ENCODE measurements around the gene FLOT1. TPM values are rescaled to one million over a fixed set of nuclear protein-coding genes. Genes with fewer than 3 reads are reported as not detected.
A peak's percentile ranks its signal among the peaks of the same experiment; 100 is the strongest.

FLOT1 gene
- total and polyA plus RNA-seq, 9 of the 15 experiments (the other 6 are each of a cell fraction or from before 2014, with no cell fraction given), result 11.7 to 149 (median 118) TPM

DNA sequence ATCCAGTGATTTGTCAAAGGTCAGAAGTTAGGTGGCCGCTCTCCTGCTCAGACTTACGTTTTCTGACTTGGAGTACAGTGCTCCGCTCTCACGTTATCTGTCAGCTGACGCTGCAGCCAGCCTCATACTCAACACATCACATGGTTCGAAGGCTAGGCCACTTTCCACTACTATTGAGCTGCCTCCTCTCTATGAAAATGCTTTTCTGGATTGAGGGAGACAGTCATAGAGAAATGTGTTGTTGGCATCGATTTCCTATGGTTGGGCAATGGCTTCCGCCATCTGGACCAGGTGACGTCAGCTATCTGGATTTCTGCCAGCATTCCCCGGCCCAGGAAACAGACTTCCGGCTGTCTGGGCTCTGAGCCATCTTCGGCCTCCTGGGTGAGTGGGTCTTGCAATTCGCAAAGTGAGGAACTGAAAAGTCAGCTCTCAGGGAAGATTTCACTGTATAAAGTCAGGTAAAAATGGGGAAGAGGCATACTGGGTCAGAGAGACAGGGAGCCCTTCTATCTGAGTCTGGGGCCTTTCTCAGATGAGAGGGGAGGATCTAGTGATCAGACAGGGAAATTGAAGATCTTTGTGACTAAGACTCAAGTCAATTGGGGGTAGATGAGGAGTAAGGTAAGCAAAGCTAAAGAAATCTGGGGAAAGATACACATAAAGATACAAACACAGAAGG is 39.4 kb upstream of the FLOT1 start (continued):
- peak; percentile 92 for TF ChIP-seq ZNF395 (CRISPR knock-in tag; IDR thresholded peaks at IDR 0.05)
- TF ChIP-seq RAD21 (CRISPR knock-in tag; conservative IDR thresholded peaks at IDR 0.05 in 1 of 2, IDR thresholded peaks at IDR 0.05 in 1 of 2), result peak; percentile 3 to 31; a peak in 1 of 4 replicates
- TF ChIP-seq, protein P1, sequence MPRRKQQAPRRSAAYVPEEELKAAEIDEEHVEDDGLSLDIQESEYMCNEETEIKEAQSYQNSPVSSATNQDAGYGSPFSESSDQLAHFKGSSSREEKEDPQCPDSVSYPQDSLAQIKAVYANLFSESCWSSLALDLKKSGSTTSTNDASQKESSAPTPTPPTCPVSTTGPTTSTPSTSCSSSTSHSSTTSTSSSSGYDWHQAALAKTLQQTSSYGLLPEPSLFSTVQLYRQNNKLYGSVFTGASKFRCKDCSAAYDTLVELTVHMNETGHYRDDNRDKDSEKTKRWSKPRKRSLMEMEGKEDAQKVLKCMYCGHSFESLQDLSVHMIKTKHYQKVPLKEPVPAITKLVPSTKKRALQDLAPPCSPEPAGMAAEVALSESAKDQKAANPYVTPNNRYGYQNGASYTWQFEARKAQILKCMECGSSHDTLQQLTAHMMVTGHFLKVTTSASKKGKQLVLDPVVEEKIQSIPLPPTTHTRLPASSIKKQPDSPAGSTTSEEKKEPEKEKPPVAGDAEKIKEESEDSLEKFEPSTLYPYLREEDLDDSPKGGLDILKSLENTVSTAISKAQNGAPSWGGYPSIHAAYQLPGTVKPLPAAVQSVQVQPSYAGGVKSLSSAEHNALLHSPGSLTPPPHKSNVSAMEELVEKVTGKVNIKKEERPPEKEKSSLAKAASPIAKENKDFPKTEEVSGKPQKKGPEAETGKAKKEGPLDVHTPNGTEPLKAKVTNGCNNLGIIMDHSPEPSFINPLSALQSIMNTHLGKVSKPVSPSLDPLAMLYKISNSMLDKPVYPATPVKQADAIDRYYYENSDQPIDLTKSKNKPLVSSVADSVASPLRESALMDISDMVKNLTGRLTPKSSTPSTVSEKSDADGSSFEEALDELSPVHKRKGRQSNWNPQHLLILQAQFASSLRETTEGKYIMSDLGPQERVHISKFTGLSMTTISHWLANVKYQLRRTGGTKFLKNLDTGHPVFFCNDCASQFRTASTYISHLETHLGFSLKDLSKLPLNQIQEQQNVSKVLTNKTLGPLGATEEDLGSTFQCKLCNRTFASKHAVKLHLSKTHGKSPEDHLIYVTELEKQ (CRISPR knock-in tag; IDR thresholded peaks at IDR 0.05), result peak; percentile 79; the same call in 1 of the 2 replicates
- peak; percentile 86 for TF ChIP-seq IRF9 (tag; IDR thresholded peaks at IDR 0.05)
- TF ChIP-seq, protein P2, sequence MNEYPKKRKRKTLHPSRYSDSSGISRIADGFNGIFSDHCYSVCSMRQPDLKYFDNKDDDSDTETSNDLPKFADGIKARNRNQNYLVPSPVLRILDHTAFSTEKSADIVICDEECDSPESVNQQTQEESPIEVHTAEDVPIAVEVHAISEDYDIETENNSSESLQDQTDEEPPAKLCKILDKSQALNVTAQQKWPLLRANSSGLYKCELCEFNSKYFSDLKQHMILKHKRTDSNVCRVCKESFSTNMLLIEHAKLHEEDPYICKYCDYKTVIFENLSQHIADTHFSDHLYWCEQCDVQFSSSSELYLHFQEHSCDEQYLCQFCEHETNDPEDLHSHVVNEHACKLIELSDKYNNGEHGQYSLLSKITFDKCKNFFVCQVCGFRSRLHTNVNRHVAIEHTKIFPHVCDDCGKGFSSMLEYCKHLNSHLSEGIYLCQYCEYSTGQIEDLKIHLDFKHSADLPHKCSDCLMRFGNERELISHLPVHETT (CRISPR knock-in tag; conservative IDR thresholded peaks at IDR 0.05 in 1 of 2, IDR thresholded peaks at IDR 0.05 in 1 of 2), result peak in 1 of 2 experiments; percentile 85; a peak in 2 of 4 replicates
- TF ChIP-seq ZNF24 (IDR thresholded peaks at IDR 0.05), result no peak; the same call in 1 of the 2 replicates
- TF ChIP-seq TGIF2 (CRISPR knock-in tag; IDR thresholded peaks at IDR 0.05), result no peak
- no peak for TF ChIP-seq KDM5B (IDR thresholded peaks at IDR 0.05; ENCODE audit: insufficient replicate concordance, low read depth, low read length)
- TF ChIP-seq JUNB (CRISPR knock-in tag; conservative IDR thresholded peaks at IDR 0.05), result 0 out of 2 replicates have a peak, but pooled peaks have one; percentile 29
- TF ChIP-seq FOSL1 (tag; conservative IDR thresholded peaks at IDR 0.05), result peak; percentile 90
- no peak for TF ChIP-seq SMC3 (conservative IDR thresholded peaks at IDR 0.05; ENCODE audit: insufficient read depth, low read depth, low read length)
- no peak for TF ChIP-seq TCF7 (IDR thresholded peaks at IDR 0.05; ENCODE audit: borderline replicate concordance)
- TF ChIP-seq RAD51 (IDR thresholded peaks at IDR 0.05; ENCODE audit: borderline replicate concordance, low read depth), result peak; percentile 87
- peak in 1 of 2 experiments; percentile 65; a peak in 3 of 4 replicates for TF ChIP-seq KDM1A (IDR thresholded peaks at IDR 0.05)
- peak; percentile 93 for TF ChIP-seq KLF6 (CRISPR knock-in tag; IDR thresholded peaks at IDR 0.05; ENCODE audit: borderline replicate concordance)
- TF ChIP-seq HDAC8 (tag; IDR thresholded peaks at IDR 0.05), result peak; percentile 10; the same call in 1 of the 2 replicates
- peak; percentile 68 for TF ChIP-seq PTRF (tag; IDR thresholded peaks at IDR 0.05)
- TF ChIP-seq ZFX (CRISPR knock-in tag; IDR thresholded peaks at IDR 0.05), result peak; percentile 70
- TF ChIP-seq ZNF699 (CRISPR knock-in tag; IDR thresholded peaks at IDR 0.05; ENCODE audit: insufficient replicate concordance), result peak; percentile 63
- TF ChIP-seq PHF21A (IDR thresholded peaks at IDR 0.05; ENCODE audit: borderline replicate concordance, low read depth), result no peak
